ENCODE measurements around the gene WIF1.

DNA sequence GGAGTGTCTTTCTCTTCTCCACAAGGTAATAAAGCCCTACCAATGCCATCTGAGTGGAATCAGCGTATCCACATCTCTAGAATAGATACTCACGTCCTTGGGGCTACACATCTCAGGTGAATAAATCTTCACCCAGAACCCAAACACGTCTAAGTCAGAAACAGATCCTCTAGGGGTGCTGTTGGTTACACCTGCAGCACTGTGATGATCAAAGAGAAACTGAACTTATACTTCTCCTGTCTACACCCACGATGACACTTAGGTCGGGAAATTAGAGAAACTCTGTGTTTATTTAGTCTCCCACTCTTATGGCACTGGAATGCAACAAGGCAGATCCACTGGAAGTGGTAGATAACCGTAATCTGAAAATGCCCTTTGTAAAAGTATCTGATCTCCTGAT lies 46.2 kb downstream of the WIF1 start:
- TF ChIP-seq HDAC2 (IDR thresholded peaks at IDR 0.05; ENCODE audit: borderline replicate concordance in 1 of 2, low read depth in 2 of 2, low read length in 2 of 2) (no peak), EZH2 (IDR thresholded peaks at IDR 0.05; ENCODE audit: low read depth, low read length, severe bottlenecking) (no peak), CHD2 (IDR thresholded peaks at IDR 0.05; ENCODE audit: low read length) (no peak), KDM4A (IDR thresholded peaks at IDR 0.05; ENCODE audit: low read depth, low read length, severe bottlenecking) (no peak), POU5F1 (IDR thresholded peaks at IDR 0.05; ENCODE audit: low read depth, low read length) (no peak), CTCF (IDR thresholded peaks at IDR 0.05; ENCODE audit: control extremely low read depth in 1 of 3, insufficient read depth in 1 of 3, low read depth in 1 of 3, low read length in 3 of 3) (peak in 1 of 3 experiments; percentile 44; a peak in 1 of 4 replicates), RFX5 (IDR thresholded peaks at IDR 0.05; ENCODE audit: borderline replicate concordance, low read depth, low read length) (no peak), SP1 (IDR thresholded peaks at IDR 0.05; ENCODE audit: low read depth, low read length) (no peak), POLR2A (IDR thresholded peaks at IDR 0.05; ENCODE audit: control extremely low read depth in 1 of 2, low read depth in 2 of 2, low read length in 2 of 2) (no peak), CEBPB (IDR thresholded peaks at IDR 0.05; ENCODE audit: low read depth, low read length) (no peak)

All from H1 (cell line).